RWPE2 (cell line): ENCODE measurements around the gene RMND5A.

Experiments
- ATAC-seq: fragments of 200-7000 bp; cut with Tn5 transposase; 3 replicates; pipeline ENCODE4 v1.9.1; 2021; ENCODE audit warnings: low read depth
- DNase-seq: peaks from one replicate; pipeline ENCODE4 v3.0.0-alpha.2; 2020; ENCODE audit warnings: low spot score
- H3K27ac ChIP-seq: fragments of 450-650 bp; 2 replicates; pipeline ENCODE4 v1.5.1; 2017; ENCODE audit warnings: mild to moderate bottlenecking; ENCODE audit not compliant: poor library complexity, severe bottlenecking
- H3K27me3 ChIP-seq: fragments of 250-450 bp; sonication (Bioruptor Pico); 2 replicates; pipeline ENCODE4 v1.5.1; 2021; ENCODE audit warnings: mild to moderate bottlenecking, moderate library complexity; ENCODE audit not compliant: insufficient read depth, poor library complexity, severe bottlenecking
- H3K36me3 ChIP-seq: fragments of 250-450 bp; sonication (Bioruptor Pico); 2 replicates; pipeline ENCODE4 v1.5.1; 2020; ENCODE audit warnings: low read depth, mild to moderate bottlenecking, moderate library complexity
- H3K4me1 ChIP-seq: fragments of 250-450 bp; sonication (Bioruptor Pico); 2 replicates; pipeline ENCODE4 v1.5.1; 2021; ENCODE audit warnings: mild to moderate bottlenecking, moderate library complexity; ENCODE audit not compliant: insufficient read depth, poor library complexity, severe bottlenecking
- H3K4me3 ChIP-seq: fragments of 250-450 bp; sonication (Bioruptor Pico); 2 replicates; pipeline ENCODE4 v1.5.1; 2021; ENCODE audit warnings: mild to moderate bottlenecking, moderate library complexity; ENCODE audit not compliant: severe bottlenecking
- H3K9me3 ChIP-seq: fragments of 250-450 bp; sonication (Bioruptor Pico); 2 replicates; pipeline ENCODE4 v1.5.1; 2021; ENCODE audit warnings: mild to moderate bottlenecking, moderate library complexity; ENCODE audit not compliant: severe bottlenecking
- TF ChIP-seq, protein P1 (sequence below): fragments of 450-650 bp; IDR thresholded peaks from one replicate; pipeline ENCODE4 v1.5.1; 2017; ENCODE audit warnings: mild to moderate bottlenecking, moderate library complexity; ENCODE audit not compliant: poor library complexity, severe bottlenecking

Gene RMND5A

DNA sequence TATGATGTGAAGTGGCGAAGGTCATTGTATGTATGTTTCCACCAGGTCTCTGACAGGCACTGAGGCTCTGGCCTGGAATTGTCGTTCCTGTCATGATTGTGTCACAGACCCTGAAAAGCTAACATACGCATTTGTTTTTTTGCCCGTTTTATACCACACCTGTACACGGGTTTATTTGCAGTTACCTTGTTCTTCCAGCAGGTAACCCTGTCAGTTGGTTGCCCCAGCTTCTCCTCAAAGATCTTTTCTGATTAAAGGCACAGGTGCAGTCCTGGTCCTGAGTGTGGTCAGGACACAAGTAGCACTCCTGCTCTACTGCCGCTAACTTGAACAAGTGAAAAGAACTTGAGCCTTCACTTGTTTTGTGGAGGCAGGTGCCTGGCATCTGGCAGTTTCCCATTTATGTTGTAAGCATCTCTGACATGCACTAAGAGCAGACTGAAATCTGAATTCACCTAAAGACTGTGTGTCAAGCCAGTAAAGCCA, 50.8 kb downstream of the RMND5A start:
- DNase-seq (no peak), ATAC-seq (no peak)
- H3K9me3 ChIP-seq = no peaks in the 10 kb centered on the region
- H3K27me3 ChIP-seq = no peaks in the 10 kb centered on the region
- no peak overlapping the region for H3K4me3 ChIP-seq
- H3K27ac ChIP-seq = no peak overlapping the region
- H3K4me1 ChIP-seq = no peaks in the 10 kb centered on the region
- peaks cover 56% of the 10 kb centered on the region for H3K36me3 ChIP-seq
- TF ChIP-seq, protein P1, sequence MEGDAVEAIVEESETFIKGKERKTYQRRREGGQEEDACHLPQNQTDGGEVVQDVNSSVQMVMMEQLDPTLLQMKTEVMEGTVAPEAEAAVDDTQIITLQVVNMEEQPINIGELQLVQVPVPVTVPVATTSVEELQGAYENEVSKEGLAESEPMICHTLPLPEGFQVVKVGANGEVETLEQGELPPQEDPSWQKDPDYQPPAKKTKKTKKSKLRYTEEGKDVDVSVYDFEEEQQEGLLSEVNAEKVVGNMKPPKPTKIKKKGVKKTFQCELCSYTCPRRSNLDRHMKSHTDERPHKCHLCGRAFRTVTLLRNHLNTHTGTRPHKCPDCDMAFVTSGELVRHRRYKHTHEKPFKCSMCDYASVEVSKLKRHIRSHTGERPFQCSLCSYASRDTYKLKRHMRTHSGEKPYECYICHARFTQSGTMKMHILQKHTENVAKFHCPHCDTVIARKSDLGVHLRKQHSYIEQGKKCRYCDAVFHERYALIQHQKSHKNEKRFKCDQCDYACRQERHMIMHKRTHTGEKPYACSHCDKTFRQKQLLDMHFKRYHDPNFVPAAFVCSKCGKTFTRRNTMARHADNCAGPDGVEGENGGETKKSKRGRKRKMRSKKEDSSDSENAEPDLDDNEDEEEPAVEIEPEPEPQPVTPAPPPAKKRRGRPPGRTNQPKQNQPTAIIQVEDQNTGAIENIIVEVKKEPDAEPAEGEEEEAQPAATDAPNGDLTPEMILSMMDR = no peak

GRCh38 chr2:86772611-86773010, 52.5 kb downstream of the RMND5A start:
- ATAC-seq (no peak), DNase-seq (no peak)
- no peaks in the 10 kb centered on the region for H3K4me1 ChIP-seq
- no peaks in the 10 kb centered on the region for H3K9me3 ChIP-seq
- peaks cover 51% of the 10 kb centered on the region for H3K36me3 ChIP-seq
- no peak overlapping the region for H3K4me3 ChIP-seq
- TF ChIP-seq, protein P1 = no peak
- H3K27me3 ChIP-seq = no peaks in the 10 kb centered on the region
- H3K27ac ChIP-seq = no peak overlapping the region

- DNase-seq (no peak), ATAC-seq (no peak)
- no peaks in the 10 kb centered on the region for H3K4me1 ChIP-seq
- no peaks in the 10 kb centered on the region for H3K27me3 ChIP-seq
- H3K27ac ChIP-seq = no peak overlapping the region
- no peaks in the 10 kb centered on the region for H3K9me3 ChIP-seq
- H3K36me3 ChIP-seq = peaks cover 46% of the 10 kb centered on the region
- no peak overlapping the region for H3K4me3 ChIP-seq
- TF ChIP-seq, protein P1 = no peak
Measured at GRCh38 chr2:86774862-86775261, 54.8 kb downstream of the RMND5A start.

DNA sequence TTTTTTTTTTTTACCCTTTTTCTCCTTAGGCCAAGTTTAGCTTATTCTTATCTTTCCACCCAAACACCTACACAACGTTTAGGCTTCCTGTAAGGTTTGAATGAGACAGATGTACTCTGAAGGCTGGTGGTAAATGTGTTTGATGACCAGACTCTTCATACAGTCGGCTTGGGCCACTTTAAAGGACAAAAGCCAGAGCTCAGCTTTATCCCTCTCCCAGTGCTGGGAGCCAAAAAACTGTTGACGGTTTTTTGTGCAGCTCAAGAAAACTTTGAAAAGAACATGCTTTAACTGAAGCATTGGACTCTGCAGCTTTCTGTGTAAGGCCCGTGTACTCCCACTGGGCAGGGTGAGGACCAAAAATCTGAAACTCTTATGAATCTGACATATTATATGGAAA, 55.2 kb downstream of the RMND5A start:
- Histone ChIP-seq H3K27me3 (no peaks in the 10 kb centered on the region), H3K9me3 (no peaks in the 10 kb centered on the region), H3K4me3 (no peak overlapping the region), H3K27ac (no peak overlapping the region), H3K36me3 (peaks cover 41% of the 10 kb centered on the region), H3K4me1 (no peaks in the 10 kb centered on the region)
- no peak for ATAC-seq
- TF ChIP-seq, protein P1 = no peak
- no peak for DNase-seq

DNA sequence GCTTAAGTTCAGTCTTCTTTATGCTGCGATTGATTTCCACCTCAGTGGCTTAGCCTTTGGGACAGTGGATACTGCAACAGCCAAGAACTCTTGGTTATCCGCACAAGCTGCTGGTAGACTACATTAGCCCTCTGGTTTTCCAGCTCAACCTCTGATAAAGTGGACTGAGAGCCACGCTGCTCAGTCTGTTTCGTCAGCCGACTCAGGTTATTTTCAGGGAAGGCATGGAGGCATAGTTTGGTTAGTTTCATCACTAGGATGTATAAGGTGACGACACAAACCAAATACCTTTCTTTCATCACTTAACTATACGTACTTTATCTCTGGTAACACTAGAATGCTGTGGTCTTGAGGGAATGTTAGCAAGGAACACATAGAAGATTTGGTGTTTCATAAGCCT, 56.4 kb downstream of the RMND5A start:
- Histone ChIP-seq H3K27ac (no peak overlapping the region), H3K4me3 (no peak overlapping the region), H3K36me3 (peaks cover 30% of the 10 kb centered on the region), H3K27me3 (no peaks in the 10 kb centered on the region), H3K4me1 (no peaks in the 10 kb centered on the region), H3K9me3 (no peaks in the 10 kb centered on the region)
- TF ChIP-seq, protein P1 = no peak
- ATAC-seq (no peak), DNase-seq (no peak)
